Neural cell (in vitro differentiated cells): ENCODE data around the gene TNKS1BP1.

Experiments
- CTCF ChIP-seq: fragments of 450-650 bp; IDR thresholded peaks from 2 replicates; pipeline ENCODE4 v1.5.1; 2014; ENCODE audit warnings: antibody characterized with exemption, mild to moderate bottlenecking, moderate library complexity; ENCODE audit not compliant: poor library complexity, severe bottlenecking
- EP300 ChIP-seq: fragments of 450-650 bp; conservative IDR thresholded peaks from 2 replicates; pipeline ENCODE4 v1.6.1; 2014; ENCODE audit warnings: antibody characterized with exemption, mild to moderate bottlenecking, moderate library complexity; ENCODE audit not compliant: poor library complexity, severe bottlenecking
- EZH2 ChIP-seq: fragments of 200-600, 300-800 bp; shearing (Covaris generic), sonication (generic); IDR thresholded peaks from 2 replicates; pipeline ENCODE4 v1.6.1; 2014; ENCODE audit warnings: antibody characterized with exemption, low read length, borderline replicate concordance, mild to moderate bottlenecking; ENCODE audit not compliant: insufficient read depth, poor library complexity, severe bottlenecking
- MXI1 ChIP-seq: fragments of 450-650 bp; conservative IDR thresholded peaks from 2 replicates; pipeline ENCODE4 v1.6.1; 2014; ENCODE audit warnings: antibody characterized with exemption, mild to moderate bottlenecking; ENCODE audit not compliant: poor library complexity, severe bottlenecking
- POLR2AphosphoS5 ChIP-seq: IDR thresholded peaks from 2 replicates; pipeline ENCODE4 v1.6.1; 2012
- RAD21 ChIP-seq: fragments of 450-650 bp; conservative IDR thresholded peaks from 2 replicates; pipeline ENCODE4 v1.6.1; 2014; ENCODE audit warnings: antibody characterized with exemption, mild to moderate bottlenecking, moderate library complexity
- REST ChIP-seq: IDR thresholded peaks from 2 replicates; pipeline ENCODE4 v1.6.1; 2012; ENCODE audit warnings: borderline replicate concordance
- SMC3 ChIP-seq: fragments of 450-650 bp; conservative IDR thresholded peaks from 2 replicates; pipeline ENCODE4 v1.6.1; 2014; ENCODE audit warnings: antibody characterized with exemption, mild to moderate bottlenecking, moderate library complexity; ENCODE audit not compliant: poor library complexity
- TAF1 ChIP-seq: IDR thresholded peaks from 2 replicates; pipeline ENCODE4 v1.6.1; 2012; ENCODE audit warnings: low read depth

- TF ChIP-seq CTCF (peak; percentile 73), RAD21 (peak; percentile 80), TAF1 (no peak), EP300 (no peak), EZH2 (no peak), POLR2AphosphoS5 (no peak), MXI1 (peak; percentile 50), SMC3 (peak; percentile 72), REST (no peak)
Measured at GRCh38 chr11:57345555-57346211, 20.9 kb upstream of the TNKS1BP1 start.
